ENCODE measurements around the gene APH1A. TPM values are rescaled to one million over a fixed set of nuclear protein-coding genes. Genes with fewer than 3 reads are reported as not detected.

Gene APH1A
- total and polyA plus RNA-seq, 9 of the 15 experiments (the other 6 are each of a cell fraction or from before 2014, with no cell fraction given), result 5.6 to 123 (median 77.0) TPM

DNA sequence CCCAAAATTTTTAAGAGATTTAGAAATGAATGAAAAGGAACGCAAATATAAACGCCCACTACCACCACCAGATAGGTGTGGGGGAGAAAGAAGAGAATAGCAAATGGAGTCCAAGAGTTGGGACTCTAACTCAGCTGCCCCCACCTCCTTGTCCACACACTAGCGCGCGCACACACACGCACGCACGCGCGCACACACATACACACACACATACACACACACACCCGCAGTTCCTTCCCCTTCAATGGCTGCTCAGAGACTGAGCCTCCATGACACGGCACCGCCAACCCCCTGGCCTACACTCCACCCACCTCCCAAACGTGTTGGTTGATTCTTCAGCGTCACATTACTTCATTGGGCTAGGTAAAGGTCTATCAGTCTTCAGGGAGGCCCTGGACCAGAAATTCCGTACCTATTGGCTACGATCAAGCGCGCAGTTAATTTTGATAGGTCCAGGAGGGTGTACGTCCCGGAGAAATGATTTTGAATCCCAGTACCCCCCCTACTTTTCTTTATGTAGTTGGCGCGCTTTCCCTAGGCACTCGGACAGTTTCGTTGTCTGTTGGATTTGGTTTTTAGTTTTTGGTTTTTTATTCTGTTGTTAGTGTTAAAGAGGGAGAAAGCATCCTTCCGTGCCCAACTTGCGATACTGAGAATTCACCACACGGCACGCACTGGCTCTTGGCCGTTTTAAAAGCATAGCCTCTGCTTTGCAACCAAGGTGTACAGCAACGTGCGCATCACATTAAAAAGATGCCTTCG, 32.8 kb downstream of the APH1A start, which contains the start of gene ANP32E (continued):
- TF ChIP-seq, protein P1, sequence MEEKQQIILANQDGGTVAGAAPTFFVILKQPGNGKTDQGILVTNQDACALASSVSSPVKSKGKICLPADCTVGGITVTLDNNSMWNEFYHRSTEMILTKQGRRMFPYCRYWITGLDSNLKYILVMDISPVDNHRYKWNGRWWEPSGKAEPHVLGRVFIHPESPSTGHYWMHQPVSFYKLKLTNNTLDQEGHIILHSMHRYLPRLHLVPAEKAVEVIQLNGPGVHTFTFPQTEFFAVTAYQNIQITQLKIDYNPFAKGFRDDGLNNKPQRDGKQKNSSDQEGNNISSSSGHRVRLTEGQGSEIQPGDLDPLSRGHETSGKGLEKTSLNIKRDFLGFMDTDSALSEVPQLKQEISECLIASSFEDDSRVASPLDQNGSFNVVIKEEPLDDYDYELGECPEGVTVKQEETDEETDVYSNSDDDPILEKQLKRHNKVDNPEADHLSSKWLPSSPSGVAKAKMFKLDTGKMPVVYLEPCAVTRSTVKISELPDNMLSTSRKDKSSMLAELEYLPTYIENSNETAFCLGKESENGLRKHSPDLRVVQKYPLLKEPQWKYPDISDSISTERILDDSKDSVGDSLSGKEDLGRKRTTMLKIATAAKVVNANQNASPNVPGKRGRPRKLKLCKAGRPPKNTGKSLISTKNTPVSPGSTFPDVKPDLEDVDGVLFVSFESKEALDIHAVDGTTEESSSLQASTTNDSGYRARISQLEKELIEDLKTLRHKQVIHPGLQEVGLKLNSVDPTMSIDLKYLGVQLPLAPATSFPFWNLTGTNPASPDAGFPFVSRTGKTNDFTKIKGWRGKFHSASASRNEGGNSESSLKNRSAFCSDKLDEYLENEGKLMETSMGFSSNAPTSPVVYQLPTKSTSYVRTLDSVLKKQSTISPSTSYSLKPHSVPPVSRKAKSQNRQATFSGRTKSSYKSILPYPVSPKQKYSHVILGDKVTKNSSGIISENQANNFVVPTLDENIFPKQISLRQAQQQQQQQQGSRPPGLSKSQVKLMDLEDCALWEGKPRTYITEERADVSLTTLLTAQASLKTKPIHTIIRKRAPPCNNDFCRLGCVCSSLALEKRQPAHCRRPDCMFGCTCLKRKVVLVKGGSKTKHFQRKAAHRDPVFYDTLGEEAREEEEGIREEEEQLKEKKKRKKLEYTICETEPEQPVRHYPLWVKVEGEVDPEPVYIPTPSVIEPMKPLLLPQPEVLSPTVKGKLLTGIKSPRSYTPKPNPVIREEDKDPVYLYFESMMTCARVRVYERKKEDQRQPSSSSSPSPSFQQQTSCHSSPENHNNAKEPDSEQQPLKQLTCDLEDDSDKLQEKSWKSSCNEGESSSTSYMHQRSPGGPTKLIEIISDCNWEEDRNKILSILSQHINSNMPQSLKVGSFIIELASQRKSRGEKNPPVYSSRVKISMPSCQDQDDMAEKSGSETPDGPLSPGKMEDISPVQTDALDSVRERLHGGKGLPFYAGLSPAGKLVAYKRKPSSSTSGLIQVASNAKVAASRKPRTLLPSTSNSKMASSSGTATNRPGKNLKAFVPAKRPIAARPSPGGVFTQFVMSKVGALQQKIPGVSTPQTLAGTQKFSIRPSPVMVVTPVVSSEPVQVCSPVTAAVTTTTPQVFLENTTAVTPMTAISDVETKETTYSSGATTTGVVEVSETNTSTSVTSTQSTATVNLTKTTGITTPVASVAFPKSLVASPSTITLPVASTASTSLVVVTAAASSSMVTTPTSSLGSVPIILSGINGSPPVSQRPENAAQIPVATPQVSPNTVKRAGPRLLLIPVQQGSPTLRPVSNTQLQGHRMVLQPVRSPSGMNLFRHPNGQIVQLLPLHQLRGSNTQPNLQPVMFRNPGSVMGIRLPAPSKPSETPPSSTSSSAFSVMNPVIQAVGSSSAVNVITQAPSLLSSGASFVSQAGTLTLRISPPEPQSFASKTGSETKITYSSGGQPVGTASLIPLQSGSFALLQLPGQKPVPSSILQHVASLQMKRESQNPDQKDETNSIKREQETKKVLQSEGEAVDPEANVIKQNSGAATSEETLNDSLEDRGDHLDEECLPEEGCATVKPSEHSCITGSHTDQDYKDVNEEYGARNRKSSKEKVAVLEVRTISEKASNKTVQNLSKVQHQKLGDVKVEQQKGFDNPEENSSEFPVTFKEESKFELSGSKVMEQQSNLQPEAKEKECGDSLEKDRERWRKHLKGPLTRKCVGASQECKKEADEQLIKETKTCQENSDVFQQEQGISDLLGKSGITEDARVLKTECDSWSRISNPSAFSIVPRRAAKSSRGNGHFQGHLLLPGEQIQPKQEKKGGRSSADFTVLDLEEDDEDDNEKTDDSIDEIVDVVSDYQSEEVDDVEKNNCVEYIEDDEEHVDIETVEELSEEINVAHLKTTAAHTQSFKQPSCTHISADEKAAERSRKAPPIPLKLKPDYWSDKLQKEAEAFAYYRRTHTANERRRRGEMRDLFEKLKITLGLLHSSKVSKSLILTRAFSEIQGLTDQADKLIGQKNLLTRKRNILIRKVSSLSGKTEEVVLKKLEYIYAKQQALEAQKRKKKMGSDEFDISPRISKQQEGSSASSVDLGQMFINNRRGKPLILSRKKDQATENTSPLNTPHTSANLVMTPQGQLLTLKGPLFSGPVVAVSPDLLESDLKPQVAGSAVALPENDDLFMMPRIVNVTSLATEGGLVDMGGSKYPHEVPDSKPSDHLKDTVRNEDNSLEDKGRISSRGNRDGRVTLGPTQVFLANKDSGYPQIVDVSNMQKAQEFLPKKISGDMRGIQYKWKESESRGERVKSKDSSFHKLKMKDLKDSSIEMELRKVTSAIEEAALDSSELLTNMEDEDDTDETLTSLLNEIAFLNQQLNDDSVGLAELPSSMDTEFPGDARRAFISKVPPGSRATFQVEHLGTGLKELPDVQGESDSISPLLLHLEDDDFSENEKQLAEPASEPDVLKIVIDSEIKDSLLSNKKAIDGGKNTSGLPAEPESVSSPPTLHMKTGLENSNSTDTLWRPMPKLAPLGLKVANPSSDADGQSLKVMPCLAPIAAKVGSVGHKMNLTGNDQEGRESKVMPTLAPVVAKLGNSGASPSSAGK (IDR thresholded peaks at IDR 0.05), result peak; percentile 95
- TF ChIP-seq ZBTB8A (IDR thresholded peaks at IDR 0.05; ENCODE audit: partially characterized antibody) (no peak), MCM5 (IDR thresholded peaks at IDR 0.05; ENCODE audit: low read depth) (no peak)
- TF ChIP-seq, protein P2, sequence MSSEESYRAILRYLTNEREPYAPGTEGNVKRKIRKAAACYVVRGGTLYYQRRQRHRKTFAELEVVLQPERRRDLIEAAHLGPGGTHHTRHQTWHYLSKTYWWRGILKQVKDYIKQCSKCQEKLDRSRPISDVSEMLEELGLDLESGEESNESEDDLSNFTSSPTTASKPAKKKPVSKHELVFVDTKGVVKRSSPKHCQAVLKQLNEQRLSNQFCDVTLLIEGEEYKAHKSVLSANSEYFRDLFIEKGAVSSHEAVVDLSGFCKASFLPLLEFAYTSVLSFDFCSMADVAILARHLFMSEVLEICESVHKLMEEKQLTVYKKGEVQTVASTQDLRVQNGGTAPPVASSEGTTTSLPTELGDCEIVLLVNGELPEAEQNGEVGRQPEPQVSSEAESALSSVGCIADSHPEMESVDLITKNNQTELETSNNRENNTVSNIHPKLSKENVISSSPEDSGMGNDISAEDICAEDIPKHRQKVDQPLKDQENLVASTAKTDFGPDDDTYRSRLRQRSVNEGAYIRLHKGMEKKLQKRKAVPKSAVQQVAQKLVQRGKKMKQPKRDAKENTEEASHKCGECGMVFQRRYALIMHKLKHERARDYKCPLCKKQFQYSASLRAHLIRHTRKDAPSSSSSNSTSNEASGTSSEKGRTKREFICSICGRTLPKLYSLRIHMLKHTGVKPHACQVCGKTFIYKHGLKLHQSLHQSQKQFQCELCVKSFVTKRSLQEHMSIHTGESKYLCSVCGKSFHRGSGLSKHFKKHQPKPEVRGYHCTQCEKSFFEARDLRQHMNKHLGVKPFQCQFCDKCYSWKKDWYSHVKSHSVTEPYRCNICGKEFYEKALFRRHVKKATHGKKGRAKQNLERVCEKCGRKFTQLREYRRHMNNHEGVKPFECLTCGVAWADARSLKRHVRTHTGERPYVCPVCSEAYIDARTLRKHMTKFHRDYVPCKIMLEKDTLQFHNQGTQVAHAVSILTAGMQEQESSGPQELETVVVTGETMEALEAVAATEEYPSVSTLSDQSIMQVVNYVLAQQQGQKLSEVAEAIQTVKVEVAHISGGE (CRISPR knock-in tag; IDR thresholded peaks at IDR 0.05), result peak in 1 of 3 experiments; percentile 69; a peak in 1 of 6 replicates
- TF ChIP-seq, protein P3, sequence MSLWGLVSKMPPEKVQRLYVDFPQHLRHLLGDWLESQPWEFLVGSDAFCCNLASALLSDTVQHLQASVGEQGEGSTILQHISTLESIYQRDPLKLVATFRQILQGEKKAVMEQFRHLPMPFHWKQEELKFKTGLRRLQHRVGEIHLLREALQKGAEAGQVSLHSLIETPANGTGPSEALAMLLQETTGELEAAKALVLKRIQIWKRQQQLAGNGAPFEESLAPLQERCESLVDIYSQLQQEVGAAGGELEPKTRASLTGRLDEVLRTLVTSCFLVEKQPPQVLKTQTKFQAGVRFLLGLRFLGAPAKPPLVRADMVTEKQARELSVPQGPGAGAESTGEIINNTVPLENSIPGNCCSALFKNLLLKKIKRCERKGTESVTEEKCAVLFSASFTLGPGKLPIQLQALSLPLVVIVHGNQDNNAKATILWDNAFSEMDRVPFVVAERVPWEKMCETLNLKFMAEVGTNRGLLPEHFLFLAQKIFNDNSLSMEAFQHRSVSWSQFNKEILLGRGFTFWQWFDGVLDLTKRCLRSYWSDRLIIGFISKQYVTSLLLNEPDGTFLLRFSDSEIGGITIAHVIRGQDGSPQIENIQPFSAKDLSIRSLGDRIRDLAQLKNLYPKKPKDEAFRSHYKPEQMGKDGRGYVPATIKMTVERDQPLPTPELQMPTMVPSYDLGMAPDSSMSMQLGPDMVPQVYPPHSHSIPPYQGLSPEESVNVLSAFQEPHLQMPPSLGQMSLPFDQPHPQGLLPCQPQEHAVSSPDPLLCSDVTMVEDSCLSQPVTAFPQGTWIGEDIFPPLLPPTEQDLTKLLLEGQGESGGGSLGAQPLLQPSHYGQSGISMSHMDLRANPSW (CRISPR knock-in tag; IDR thresholded peaks at IDR 0.05), result no peak

Data from K562 (cell line).